NCI-H1092 treated with DMSO at 0.1 percent for 48 hours (cell line): ENCODE measurements around the gene BACH1.

Experiments used
- DNase-seq: peaks from one replicate; lab custom pipeline; 2025; lab: John Stamatoyannopoulos, UW

Gene BACH1

DNA sequence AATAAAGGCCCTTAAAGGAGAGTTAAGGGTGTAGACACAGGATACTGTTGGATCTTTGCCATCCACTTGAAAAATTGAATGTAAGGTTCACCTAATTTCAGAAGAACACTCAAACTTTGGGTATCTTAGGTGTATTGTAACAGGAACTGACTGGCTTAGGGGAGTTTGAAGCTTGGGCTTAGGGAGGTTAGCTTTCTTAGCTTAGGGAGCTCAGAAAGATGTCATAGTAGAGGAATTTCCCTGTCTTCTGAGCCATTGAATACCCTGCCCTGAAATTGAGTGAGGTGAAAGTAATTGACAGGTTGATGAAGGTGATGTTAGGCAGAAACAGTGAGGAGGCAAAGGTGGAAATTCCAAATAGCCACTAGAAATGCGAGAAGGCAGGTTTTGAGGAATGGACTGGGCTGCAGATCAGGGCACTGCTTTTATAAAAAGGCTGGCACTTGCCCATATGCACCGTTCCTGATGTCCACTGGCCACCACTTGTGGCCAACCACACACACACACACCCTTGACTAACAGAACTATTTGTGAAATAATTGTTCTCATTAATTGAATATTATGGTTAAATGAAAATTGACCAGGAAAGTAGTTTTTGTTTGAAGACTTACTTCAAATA, 16.5 kb downstream of the BACH1 start:
- DNase-seq = no peak

DNA sequence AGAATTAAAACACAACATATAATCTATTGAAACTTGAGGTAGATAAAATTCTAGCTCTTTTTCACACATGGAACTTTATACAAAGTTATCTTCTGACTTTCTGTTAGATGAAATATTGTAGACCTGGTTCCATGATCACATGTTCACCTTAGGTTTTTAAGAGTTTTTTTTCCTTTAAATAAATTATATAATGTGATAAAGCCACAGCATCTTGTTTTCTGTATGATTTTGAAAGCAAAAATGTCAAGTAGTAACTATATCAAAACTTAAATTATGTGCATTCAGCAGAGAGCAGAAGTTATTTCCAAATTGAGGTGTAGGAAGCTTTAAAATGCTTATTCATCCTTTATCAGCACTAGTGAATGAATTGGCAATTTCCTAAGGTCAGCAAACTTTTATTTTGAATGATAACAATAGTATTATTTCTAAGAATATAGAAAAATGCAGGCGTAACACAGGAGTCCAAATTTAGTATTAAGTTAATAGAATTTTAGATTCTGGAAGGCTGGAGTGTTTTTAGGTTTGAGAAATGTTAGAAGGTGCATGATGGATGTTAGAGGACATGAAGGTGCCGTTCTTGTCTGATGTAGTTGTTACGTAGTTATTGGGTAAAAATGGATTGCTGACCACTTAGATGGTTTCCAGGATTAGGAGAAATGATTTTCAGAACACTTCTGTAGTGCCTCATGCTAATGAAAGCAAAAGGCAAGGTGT, 17.5 kb downstream of the BACH1 start:
- DNase-seq = no peak

DNA sequence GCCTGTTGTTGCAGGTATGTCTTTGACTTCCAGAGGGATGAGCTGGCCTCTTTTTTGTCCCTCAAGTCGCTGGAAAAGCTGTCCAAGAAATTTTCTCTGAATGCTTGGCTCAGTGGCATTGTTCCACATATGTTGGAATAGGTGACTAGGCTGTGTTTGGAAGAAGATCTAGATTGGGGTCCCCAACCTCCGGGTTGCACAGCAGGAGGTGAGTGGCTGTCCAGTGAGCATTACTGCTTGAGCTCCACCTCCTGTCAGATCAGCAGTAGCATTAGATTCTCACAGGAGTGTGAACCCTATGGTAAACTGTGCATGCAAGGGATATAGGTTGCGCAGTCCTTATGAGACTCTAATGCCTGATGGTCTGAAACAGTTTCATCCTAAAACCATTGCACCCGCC, 18.1 kb downstream of the BACH1 start:
- DNase-seq = no peak

DNA sequence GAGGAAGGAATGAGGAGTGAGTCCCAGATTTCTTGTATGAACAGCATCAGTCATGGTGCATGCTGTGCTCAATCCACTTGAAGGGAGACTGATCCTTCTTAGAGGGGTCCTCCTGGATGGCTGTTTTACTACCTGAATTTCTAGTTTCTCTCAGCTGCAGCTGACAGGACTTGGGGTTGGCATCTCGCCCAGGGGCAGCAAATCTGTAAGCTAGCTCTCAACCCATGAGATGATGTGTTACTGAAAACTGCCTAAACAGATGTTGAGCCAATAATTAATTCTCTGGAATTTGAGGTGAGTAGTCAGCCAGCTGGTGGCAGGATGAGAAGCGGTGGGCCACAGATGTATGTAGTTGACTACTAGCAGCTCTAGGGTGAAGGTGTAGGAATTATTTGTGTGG, 19.6 kb downstream of the BACH1 start:
- DNase-seq = no peak

GRCh38 chr21:29320031-29320430, 21.3 kb downstream of the BACH1 start:
- DNase-seq = no peak

GRCh38 chr21:29321217-29321616, 22.5 kb downstream of the BACH1 start:
- no peak for DNase-seq

GRCh38 chr21:29321932-29322928, 23.5 kb downstream of the BACH1 start:
- no peak for DNase-seq

GRCh38 chr21:29323189-29323588, 24.5 kb downstream of the BACH1 start:
- no peak for DNase-seq

DNA sequence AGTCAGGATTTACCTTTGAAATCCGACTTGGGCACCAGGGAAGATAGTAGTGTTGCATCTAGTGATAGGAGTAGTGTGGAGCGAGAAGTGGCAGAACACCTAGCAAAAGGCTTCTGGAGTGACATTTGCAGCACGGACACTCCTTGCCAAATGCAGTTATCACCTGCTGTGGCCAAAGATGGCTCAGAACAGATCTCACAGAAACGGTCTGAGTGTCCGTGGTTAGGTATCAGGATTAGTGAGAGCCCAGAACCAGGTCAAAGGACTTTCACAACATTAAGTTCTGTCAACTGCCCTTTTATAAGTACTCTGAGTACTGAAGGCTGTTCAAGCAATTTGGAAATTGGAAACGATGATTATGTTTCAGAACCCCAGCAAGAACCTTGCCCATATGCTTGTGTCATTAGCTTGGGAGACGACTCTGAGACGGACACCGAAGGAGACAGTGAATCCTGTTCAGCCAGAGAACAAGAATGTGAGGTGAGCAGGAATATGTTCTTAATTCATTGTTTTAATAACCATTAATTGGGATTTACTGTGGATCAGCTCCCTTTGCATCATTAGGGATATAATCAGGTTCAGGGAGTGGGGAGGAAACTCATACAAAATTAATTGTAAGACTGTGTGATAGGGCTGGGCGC, 28.3 kb downstream of the BACH1 start:
- DNase-seq = no peak

GRCh38 chr21:29329406-29329805, 30.7 kb downstream of the BACH1 start:
- DNase-seq = no peak

DNA sequence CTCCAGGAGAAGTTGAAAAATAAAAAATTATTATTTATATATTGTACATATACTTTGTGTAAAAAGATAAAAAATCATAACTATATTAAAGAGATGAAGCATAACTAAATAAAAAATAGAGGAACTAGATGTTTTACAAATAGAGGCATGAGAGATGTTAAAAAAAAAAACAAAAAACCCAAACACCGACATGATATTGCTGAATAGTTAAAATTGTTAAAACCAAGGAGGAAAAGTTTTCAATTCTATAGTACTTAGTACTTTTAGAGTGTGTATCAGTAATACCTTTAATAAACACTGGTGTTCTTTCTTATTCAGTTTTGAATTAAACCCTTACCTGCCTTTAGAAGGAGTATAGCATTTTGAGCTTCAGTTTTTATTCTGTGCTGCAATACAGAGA, 32.1 kb downstream of the BACH1 start:
- DNase-seq = no peak

GRCh38 chr21:29332461-29333362, 34.0 kb downstream of the BACH1 start:
- DNase-seq = no peak

- DNase-seq = no peak
These were observed 34.7 kb downstream of the BACH1 start for GRCh38 chr21:29333406-29333805.

- DNase-seq = no peak
These were observed 36.2 kb downstream of the BACH1 start for GRCh38 chr21:29334717-29335428.

DNA sequence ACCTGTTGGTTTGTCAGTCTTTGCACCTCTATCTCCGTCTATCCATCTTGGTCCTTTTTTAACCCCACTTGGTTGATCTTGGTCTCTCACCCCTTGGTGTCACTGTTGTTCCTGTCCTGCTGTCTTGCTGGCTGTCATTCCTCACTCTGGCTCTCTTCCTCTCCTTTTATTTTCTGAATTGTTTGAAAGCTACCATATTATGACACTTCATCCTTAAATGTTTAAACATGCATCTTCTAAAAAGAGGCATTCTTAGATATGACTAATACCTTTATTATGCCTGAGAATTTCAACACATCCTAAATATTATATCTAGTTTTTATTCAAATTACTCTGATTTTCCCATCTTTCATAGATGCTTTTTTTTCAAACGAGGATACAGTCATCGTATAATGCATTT, 37.0 kb downstream of the BACH1 start:
- no peak for DNase-seq

DNA sequence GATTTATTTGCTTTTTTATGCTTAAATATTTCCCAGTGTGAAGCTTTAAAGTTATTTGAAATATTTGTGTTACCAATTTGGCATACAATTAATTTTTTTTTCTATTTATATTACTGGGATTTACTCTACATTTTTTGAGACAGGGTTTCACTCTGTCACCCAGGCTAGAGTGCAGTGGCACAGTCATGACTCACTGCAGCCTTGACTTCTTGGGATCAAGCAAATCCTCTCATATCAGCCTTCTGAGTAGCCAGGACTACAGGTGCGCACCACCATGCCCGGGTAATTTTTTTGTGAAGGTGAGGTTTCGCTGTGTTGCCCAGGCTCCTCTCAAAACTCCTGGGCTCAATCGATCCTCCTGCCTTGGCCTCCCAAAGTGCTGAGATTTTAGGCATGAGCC, 39.5 kb downstream of the BACH1 start:
- DNase-seq = no peak

GRCh38 chr21:29340228-29340627, 41.5 kb downstream of the BACH1 start:
- DNase-seq = no peak

DNA sequence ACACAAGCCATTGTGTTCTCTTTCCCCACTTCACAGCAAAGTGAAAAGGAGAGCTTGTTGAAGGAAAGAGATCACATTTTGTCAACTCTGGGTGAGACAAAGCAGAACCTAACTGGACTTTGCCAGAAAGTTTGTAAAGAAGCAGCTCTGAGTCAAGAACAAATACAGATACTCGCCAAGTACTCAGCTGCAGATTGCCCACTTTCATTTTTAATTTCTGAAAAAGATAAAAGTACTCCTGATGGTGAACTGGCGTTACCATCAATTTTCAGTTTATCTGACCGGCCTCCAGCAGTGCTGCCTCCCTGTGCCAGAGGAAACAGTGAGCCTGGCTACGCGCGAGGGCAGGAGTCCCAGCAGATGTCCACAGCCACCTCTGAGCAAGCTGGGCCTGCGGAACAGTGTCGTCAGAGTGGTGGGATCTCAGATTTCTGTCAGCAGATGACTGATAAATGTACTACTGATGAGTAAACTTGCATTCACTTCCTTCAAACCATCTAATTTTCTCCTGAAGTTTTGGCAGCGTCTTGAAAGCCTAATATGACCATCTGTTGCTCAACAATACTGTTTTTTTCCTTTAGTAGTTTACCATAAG, 43.7 kb downstream of the BACH1 start:
- no peak for DNase-seq

DNA sequence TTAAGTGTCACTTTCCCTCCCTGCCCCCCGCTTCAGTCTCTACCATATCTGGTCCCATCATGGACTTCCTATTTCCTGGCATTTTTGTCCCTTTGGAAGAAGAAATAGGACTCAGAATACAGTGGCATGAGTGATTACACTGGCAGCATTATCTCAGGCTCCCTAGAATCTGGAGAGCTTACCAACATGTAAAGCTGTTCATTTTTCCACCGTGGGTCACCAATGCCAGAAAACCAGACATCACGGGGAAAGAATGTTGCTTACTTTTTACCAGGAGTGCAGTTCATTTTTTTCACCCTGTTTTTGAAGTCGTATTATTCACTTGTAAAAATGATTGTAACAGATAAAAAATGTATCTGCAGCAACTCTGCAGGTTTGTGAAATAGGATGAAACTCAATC, 44.8 kb downstream of the BACH1 start:
- no peak for DNase-seq

GRCh38 chr21:29346281-29346680, 47.6 kb downstream of the BACH1 start:
- no peak for DNase-seq
